SK-N-SH treated with all-trans-retinoic acid at 6 μM for 48 hours (cell line): ENCODE data around the gene SAPCD2.

Experiments
- ATAC-seq: fragments of 200-7000 bp; cut with Tn5 transposase; 3 replicates; pipeline ENCODE4 v1.9.1; 2020; ENCODE audit warnings: mild to moderate bottlenecking, moderate library complexity
- ARNTL ChIP-seq: fragments of 450-650 bp; formaldehyde crosslinking; IDR thresholded peaks from 2 replicates; pipeline ENCODE4 v1.5.0; 2020; ENCODE audit warnings: low read depth, mild to moderate bottlenecking, moderate library complexity, borderline replicate concordance
- BACH2 ChIP-seq: fragments of 250-450 bp; sonication (Bioruptor Pico); IDR thresholded peaks from 2 replicates; pipeline ENCODE4 v1.9.0; 2021; ENCODE audit warnings: mild to moderate bottlenecking, borderline replicate concordance
- CREB5 ChIP-seq: fragments of 250-450 bp; sonication (Bioruptor Pico); IDR thresholded peaks from 2 replicates; pipeline ENCODE4 v1.5.1; 2020; ENCODE audit warnings: low read depth, mild to moderate bottlenecking, moderate library complexity
- CSDC2 ChIP-seq: fragments of 250-450 bp; sonication (Bioruptor Pico); IDR thresholded peaks from 2 replicates; pipeline ENCODE4 v1.5.0; 2020; ENCODE audit warnings: mild to moderate bottlenecking, moderate library complexity
- CSRNP3 ChIP-seq: fragments of 250-450 bp; sonication (Bioruptor Pico); IDR thresholded peaks from 2 replicates; pipeline ENCODE4 v1.5.1; 2021; ENCODE audit warnings: mild to moderate bottlenecking, moderate library complexity
- ESRRG ChIP-seq: fragments of 250-450 bp; sonication (Bioruptor Pico); IDR thresholded peaks from 2 replicates; pipeline ENCODE4 v1.6.1; 2021; ENCODE audit warnings: mild to moderate bottlenecking
- GLIS3 ChIP-seq: fragments of 250-450 bp; sonication (Bioruptor Pico); IDR thresholded peaks from 2 replicates; pipeline ENCODE4 v1.5.0; 2020; ENCODE audit warnings: mild to moderate bottlenecking, moderate library complexity
- ISL1 ChIP-seq: fragments of 250-450 bp; sonication (Bioruptor Pico); IDR thresholded peaks from 2 replicates; pipeline ENCODE4 v2.1.2; 2022; ENCODE audit warnings: mild to moderate bottlenecking, moderate library complexity
- OSR1 ChIP-seq: fragments of 250-450 bp; sonication (Bioruptor Pico); IDR thresholded peaks from 2 replicates; pipeline ENCODE4 v1.8.0; 2022; ENCODE audit warnings: moderate library complexity, mild to moderate bottlenecking, inconsistent platforms
- PATZ1 ChIP-seq: fragments of 250-450 bp; sonication (Bioruptor Pico); IDR thresholded peaks from 2 replicates; pipeline ENCODE4 v1.8.0; 2020; ENCODE audit warnings: mild to moderate bottlenecking, moderate library complexity, borderline replicate concordance
- PPARA ChIP-seq: fragments of 250-450 bp; sonication (Bioruptor Pico); IDR thresholded peaks from 2 replicates; pipeline ENCODE4 v1.5.0; 2020; ENCODE audit warnings: mild to moderate bottlenecking, borderline replicate concordance
- RARB ChIP-seq: fragments of 250-450 bp; sonication (Bioruptor Pico); IDR thresholded peaks from 2 replicates; pipeline ENCODE4 v1.8.0; 2021; ENCODE audit warnings: mild to moderate bottlenecking, moderate library complexity
- SNAI2 ChIP-seq: fragments of 250-450 bp; sonication (Bioruptor Pico); IDR thresholded peaks from 2 replicates; pipeline ENCODE4 v1.5.0; 2020; ENCODE audit warnings: mild to moderate bottlenecking, moderate library complexity
- TCF4 ChIP-seq: fragments of 250-450 bp; sonication (Bioruptor Pico); IDR thresholded peaks from 2 replicates; pipeline ENCODE4 v1.8.0; 2021; ENCODE audit warnings: mild to moderate bottlenecking, moderate library complexity, borderline replicate concordance
- TOX ChIP-seq: fragments of 250-450 bp; sonication (Bioruptor Pico); IDR thresholded peaks from 2 replicates; pipeline ENCODE4 v1.8.0; 2021; ENCODE audit warnings: mild to moderate bottlenecking, moderate library complexity, borderline replicate concordance
- ZFP3 ChIP-seq: fragments of 250-450 bp; sonication (Bioruptor Pico); IDR thresholded peaks from 2 replicates; pipeline ENCODE4 v1.5.0; 2020; ENCODE audit warnings: mild to moderate bottlenecking, moderate library complexity
- ZFP30 ChIP-seq: fragments of 450-650 bp; formaldehyde crosslinking; IDR thresholded peaks from 2 replicates; pipeline ENCODE4 v1.5.0; 2022; ENCODE audit warnings: mild to moderate bottlenecking, moderate library complexity
- ZNF565 ChIP-seq: fragments of 450-650 bp; formaldehyde crosslinking; conservative IDR thresholded peaks from 2 replicates; pipeline ENCODE4 v1.5.0; 2020; ENCODE audit warnings: low read depth, mild to moderate bottlenecking, moderate library complexity
- ZNF70 ChIP-seq: fragments of 450-650 bp; formaldehyde crosslinking; IDR thresholded peaks from 2 replicates; pipeline ENCODE4 v1.5.0; 2020; ENCODE audit warnings: mild to moderate bottlenecking, moderate library complexity
- ZNF8 ChIP-seq: fragments of 450-650 bp; formaldehyde crosslinking; IDR thresholded peaks from 2 replicates; pipeline ENCODE4 v1.5.0; 2020; ENCODE audit warnings: mild to moderate bottlenecking, moderate library complexity
- TF ChIP-seq, protein P1 (sequence below): fragments of 250-450 bp; sonication (Bioruptor Pico); IDR thresholded peaks from 2 replicates; pipeline ENCODE4 v1.5.0; 2020; ENCODE audit warnings: mild to moderate bottlenecking, moderate library complexity

Gene SAPCD2

DNA sequence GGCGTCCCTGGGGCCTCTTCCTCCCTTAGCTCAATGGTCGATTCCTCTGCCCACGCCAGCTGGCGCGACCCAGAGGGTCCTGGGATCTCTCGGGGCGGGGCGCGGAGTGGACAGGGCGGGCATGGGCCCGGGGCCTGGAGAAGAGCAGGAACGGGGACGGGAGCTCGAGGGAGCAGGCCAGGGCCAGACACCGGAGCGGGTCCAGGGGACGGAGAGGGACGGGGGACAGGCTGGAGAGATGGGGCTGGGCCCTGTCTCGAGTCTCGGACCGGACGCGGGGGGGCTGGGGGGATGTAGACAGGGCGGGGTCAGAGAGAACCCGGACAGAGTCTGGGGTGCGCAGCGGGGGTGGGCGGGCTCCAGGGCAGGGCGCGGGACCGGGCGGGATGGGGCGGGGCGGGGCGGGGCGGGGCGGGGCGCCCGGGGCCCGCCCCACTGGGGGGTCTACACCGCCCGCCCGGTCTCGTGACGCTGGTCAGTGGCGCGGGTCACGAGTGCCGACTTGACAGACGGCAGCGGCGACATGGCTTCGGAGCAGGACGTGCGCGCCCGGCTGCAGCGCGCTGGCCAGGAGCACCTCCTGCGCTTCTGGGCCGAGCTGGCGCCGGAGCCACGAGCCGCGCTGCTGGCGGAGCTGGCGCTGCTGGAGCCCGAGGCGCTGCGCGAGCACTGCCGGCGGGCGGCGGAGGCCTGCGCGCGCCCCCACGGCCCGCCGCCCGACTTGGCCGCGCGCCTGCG, 6.8 kb upstream of the SAPCD2 start, which contains the start of gene UAP1L1 (continued):
- TF ChIP-seq RARB (CRISPR knock-in tag) (no peak), TOX (no peak), ZNF70 (CRISPR knock-in tag) (no peak), CSDC2 (CRISPR knock-in tag) (no peak), ARNTL (CRISPR knock-in tag) (no peak), TCF4 (CRISPR knock-in tag) (no peak), ZNF565 (CRISPR knock-in tag) (no peak), SNAI2 (CRISPR knock-in tag) (no peak), BACH2 (CRISPR knock-in tag) (no peak), ESRRG (CRISPR knock-in tag) (no peak)
- TF ChIP-seq, all 23 proteins: peak for 0

DNA sequence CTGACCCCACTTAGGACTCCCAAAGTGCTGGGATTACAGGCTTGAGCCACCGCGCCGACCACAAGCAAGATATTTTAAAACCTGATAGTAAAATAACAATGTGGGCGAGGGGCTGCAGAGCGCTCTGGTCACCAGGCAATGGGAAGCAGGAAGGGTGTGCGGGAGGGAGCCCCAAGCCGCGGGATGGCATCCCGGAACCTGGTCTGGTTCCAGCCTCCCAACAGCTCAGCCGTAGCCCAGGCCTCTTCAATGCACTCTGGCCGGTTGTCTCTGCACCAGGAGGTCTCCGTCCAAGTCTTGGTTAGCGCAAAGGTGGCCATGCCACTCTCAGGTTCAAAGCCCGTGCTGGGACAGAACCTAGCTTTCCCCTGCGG, 6.3 kb upstream of the SAPCD2 start:
- ATAC-seq, result no peak; the same call in 2 of the 3 replicates
- no peak for TF ChIP-seq BACH2 (CRISPR knock-in tag)
- no peak for TF ChIP-seq PPARA
- no peak for TF ChIP-seq SNAI2 (CRISPR knock-in tag)
- no peak for TF ChIP-seq CREB5 (CRISPR knock-in tag)
- no peak for TF ChIP-seq GLIS3 (CRISPR knock-in tag)
- TF ChIP-seq PATZ1, result no peak
- TF ChIP-seq, protein P1, sequence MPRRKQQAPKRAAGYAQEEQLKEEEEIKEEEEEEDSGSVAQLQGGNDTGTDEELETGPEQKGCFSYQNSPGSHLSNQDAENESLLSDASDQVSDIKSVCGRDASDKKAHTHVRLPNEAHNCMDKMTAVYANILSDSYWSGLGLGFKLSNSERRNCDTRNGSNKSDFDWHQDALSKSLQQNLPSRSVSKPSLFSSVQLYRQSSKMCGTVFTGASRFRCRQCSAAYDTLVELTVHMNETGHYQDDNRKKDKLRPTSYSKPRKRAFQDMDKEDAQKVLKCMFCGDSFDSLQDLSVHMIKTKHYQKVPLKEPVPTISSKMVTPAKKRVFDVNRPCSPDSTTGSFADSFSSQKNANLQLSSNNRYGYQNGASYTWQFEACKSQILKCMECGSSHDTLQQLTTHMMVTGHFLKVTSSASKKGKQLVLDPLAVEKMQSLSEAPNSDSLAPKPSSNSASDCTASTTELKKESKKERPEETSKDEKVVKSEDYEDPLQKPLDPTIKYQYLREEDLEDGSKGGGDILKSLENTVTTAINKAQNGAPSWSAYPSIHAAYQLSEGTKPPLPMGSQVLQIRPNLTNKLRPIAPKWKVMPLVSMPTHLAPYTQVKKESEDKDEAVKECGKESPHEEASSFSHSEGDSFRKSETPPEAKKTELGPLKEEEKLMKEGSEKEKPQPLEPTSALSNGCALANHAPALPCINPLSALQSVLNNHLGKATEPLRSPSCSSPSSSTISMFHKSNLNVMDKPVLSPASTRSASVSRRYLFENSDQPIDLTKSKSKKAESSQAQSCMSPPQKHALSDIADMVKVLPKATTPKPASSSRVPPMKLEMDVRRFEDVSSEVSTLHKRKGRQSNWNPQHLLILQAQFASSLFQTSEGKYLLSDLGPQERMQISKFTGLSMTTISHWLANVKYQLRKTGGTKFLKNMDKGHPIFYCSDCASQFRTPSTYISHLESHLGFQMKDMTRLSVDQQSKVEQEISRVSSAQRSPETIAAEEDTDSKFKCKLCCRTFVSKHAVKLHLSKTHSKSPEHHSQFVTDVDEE (CRISPR knock-in tag), result no peak
- no peak for TF ChIP-seq ZNF70 (CRISPR knock-in tag)
- no peak for TF ChIP-seq ZFP30 (CRISPR knock-in tag)
- TF ChIP-seq ZNF8 (CRISPR knock-in tag), result no peak

GRCh38 chr9:137075275-137075775, 5.0 kb upstream of the SAPCD2 start:
- ATAC-seq, result no peak
- TF ChIP-seq ISL1 (CRISPR knock-in tag), result no peak
- no peak for TF ChIP-seq ARNTL (CRISPR knock-in tag)
- TF ChIP-seq OSR1 (CRISPR knock-in tag), result no peak
- no peak for TF ChIP-seq RARB (CRISPR knock-in tag)
- TF ChIP-seq CSDC2 (CRISPR knock-in tag), result no peak
- TF ChIP-seq CREB5 (CRISPR knock-in tag), result no peak
- no peak for TF ChIP-seq TOX

DNA sequence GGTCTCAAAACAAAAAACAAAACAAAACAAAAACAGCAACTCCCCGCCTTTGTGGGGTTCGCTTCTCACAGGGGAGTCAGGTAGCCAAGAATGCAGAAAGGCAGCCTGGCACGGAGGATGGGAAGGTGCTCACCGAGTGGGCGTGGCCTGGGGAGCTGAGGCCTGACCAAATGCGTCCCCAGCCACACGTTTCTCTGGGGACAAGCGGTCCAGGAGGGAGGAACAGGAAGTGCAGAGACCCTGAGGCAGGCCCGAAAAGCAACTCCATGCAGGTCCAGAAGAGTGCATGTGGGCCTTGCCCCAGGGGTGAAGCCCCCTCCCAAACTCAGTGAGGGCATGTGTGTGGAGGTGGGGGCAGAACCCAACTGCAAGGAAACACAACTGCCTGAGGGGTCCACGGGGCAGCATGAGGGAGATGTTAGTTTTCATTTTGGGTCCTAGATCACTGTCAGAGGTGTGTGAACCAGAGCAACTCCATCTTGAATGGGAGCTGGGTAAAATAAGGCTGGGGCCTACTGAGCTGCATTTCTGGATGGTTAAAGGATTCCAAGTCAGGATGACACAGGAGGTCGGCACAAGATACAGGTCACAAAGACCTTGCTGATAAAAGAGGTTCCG, 4.4 kb upstream of the SAPCD2 start:
- TF ChIP-seq RARB (CRISPR knock-in tag) (no peak), ESRRG (CRISPR knock-in tag) (no peak), CREB5 (CRISPR knock-in tag) (no peak), PPARA (no peak), TCF4 (CRISPR knock-in tag) (no peak), GLIS3 (CRISPR knock-in tag) (no peak), ZNF70 (CRISPR knock-in tag) (no peak), CSRNP3 (CRISPR knock-in tag) (no peak), ZFP3 (CRISPR knock-in tag) (no peak), TOX (no peak), ARNTL (CRISPR knock-in tag) (no peak), OSR1 (CRISPR knock-in tag) (no peak), BACH2 (CRISPR knock-in tag) (no peak)
- TF ChIP-seq, all 23 proteins: peak for 0
- no peak for ATAC-seq
